GM21619 (cell line): ENCODE measurements around the gene BTNL8.
"Not testable (repeated sequence)": the region's sequence is repeated elsewhere in the genome, so short reads cannot be mapped to it uniquely, and the experiment has no call there.

Experiments
- ATAC-seq: cut with Tn5 transposase; IDR thresholded peaks from one replicate; pipeline ENCODE4 v1.9.1; 2021; ENCODE audit not compliant: unreplicated experiment

BTNL8 gene

DNA sequence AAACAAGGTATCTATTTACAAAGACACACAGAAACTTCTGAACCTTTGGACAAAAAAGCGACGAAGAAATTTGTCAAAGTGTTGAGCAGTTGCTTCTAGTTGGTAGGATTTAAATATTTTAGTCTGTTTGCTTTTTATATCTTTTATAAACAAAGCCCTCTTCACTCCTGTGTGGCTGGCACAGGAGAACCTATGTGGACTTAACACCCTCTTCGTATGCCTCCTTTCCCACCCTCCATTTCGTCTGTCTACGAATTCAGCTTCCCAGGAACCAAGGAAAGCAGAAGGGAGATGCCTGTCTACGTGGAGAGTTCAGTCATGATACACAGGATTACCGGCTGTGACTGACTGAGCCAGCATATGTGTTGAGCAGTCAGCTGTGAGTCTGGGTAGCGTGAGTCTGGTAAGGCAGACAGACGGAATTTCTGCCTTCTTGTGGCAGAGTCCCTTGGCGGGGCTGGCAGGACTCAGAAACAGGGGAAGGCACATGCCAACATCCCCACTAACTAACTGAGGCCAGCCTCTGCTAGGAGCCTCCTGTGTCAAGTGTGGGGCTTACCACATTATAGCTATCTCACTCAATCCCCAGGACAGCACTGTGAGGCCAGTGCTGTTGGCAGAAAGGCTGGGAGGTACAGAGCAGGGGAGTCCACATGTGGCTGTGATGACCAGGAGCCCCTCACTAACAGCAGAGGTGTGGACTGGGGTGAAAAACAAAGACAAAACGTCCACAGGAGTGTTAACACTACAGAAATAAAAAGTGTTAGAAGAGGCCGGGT is 24.0 kb upstream of the BTNL8 start:
- no peak for ATAC-seq

DNA sequence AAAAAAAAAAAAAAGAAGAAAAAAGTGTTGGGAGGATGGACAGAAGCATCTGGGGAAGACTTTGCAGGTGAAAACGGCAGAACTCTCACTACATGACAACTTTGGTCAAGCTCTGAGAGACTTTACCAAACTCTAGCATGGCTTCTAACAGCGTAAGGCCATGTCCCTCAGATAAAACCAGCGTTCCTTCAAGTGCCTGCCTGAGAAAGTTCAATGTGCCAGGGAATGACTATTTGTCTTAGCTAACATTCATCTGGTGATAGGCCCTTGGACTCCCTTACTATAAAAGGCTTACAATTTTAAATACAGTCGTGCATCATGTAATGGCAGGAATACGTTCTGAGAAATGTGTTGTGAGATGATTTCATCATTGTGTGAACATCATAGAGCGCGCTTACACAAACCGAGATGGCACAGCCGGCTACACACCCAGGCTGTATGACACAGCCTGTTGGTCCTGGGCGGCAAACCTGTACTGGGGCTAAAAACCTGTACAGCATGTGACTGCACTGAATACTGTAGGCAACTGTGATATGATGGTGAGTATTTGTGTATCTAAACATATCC is 23.0 kb upstream of the BTNL8 start:
- no peak for ATAC-seq

DNA sequence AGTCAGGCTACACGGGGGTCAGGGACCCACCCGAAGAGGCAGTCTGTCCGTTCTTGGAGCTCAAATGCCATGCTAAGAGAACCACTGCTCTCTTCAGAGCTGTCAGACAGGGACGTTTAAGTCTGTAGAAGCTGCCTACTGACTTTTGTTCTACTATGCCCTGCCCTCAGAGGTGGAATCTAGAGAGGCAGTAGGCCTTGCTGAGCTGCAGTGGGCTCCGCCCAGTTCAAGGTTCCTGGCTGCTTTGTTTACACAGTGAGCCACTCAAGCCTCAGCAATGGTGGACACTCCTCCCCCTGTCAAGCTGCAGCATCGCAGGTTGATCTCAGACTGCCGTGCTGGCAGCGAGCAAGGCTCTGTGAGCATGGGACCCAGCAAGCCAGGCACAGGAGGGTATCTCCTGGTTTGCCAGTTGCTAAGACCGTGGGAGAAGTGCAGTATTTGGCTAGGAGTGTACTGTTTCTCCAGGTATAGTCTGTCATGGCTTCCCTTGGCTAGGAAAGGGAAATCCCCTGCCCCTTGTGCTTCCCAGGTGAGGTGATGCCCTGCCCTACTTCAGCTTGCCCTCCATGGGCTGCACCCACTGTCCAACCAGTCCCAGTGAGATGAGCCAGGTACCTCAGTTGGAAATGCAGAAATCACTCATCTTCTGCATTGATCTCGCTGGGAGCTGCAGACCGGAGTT is 13.0 kb upstream of the BTNL8 start:
- not testable (repeated sequence) for ATAC-seq

DNA sequence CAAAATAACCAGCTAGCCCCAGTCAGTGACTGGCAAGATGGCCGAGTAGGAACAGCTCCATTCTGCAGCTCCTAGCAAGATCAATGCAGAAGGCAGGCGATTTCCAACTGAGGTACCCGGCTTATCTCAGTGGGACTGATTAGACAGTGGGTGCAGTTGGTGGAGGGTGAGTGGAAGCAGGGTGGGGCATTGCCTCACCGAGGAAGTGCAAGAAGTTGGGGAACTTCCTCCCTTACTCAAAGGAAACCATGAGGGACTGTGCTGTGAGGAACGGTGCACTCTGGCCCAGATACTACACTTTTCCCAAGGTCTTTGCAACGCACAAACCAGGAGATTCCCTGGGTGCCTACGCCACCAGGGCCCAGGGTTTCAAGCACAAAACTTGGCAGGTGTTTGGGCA is 9.6 kb upstream of the BTNL8 start:
- ATAC-seq, result no peak

DNA sequence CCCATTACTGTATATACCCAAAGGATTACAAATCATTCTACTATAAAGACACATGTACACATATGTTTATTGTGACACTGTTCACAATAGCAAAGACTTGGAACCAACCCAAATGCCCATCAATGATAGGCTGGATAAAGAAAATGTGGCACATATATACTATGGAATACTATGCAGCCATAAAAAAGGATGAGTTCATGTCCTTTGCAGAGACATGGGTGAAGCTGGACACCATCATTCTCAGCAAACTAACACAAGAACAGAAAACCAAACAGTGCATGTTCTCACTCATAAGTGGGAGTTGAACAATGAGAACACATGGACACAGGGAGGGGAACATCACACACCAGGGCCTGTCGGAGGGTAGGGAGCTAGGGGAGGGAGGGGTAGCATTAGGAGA is 3.6 kb upstream of the BTNL8 start:
- ATAC-seq, result not testable (repeated sequence)

DNA sequence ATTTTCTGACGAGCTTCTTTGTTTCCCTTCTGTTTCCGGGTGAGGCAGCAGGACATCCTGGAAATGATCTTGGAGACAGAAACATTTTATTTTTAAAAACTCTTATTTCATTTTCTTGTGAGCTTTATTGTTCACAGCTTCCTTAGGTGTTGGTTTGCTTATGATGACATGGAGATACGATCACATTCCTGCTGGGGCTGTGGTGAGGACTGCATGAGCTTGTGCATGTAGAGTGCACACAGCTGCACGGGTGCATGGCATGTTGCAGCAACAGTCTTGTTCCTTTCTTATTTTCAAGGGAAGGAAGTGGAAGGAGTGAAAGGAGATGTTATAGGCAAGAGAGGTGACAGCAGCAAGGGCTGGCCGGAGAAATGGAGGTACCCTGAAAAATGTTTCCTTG is 1.2 kb downstream of the BTNL8 start:
- no peak for ATAC-seq

DNA sequence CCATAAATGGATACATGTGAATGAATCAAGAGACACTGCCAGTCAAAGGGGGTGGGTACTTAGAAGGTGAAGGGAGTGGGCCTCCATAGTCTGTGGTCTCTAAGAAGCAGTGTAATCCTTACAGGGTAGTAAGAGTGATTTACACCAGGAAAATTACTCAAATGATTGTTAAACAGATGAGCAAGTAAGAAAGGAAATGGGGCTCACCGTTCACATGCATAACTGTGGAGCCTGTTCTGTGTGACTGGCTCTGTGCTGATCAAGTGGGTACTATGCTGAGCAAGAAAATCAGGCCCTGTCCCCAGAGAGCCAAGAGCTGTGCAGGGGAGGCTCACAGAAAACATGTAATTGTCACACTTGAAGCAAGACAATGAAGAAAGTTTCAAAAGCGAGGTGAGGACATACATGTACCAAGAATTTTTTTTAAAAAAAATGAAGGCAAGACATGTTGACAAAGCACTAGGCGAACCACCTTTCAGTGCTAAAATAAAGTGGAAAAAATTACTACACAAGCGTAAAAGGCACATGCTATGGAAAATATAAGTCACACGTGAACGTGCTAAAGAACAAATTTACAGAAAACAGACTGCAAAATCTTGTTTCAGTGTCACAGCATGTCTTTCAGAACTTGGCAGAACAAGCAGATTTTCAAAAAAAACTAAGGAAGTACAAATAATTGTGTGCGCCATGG is 2.5 kb downstream of the BTNL8 start:
- ATAC-seq, result no peak

DNA sequence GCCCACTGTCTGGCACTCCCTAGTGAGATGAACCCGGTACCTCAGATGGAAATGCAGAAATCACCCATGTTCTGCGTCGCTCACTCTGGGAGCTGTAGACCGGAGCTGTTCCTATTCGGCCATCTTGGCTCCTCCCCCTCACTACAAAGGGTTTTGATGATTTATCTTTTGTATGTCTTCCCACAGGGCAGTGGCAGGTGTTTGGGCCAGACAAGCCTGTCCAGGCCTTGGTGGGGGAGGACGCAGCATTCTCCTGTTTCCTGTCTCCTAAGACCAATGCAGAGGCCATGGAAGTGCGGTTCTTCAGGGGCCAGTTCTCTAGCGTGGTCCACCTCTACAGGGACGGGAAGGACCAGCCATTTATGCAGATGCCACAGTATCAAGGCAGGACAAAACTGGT is 9.4 kb downstream of the BTNL8 start:
- no peak for ATAC-seq

DNA sequence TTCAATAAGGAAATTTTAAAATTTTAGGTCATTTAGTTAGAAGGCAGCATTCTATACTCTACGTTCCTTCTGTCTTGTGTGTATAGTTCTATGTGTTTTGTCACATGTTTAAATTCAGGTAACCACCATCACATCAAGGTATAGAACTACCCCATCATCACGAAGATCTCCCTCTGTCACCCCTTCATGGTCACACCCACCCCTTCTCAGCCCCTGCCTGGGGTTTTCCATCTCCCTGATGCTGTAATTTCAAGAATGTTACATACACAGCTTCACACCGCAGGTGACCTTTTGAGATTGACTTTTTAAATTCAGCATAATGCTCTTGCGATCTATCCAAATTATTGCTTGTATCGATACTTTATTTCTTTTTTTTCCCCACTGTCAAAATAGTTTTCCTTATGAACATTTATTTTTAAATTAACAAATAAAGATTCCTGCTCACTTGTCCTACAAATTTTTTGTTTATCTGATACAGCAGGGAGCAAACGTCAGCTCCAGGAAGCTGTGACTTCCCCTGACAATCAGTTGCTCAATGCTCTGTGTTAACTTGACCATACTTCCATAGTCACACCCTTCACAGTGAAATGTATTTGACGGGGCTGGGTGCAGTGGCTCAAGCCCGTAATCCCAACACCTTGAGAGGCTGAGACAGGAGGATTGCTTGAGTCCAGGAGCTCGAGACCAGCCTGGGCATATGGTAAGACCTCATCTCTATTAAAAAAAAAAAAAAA is 10.2 kb downstream of the BTNL8 start:
- ATAC-seq, result no peak

DNA sequence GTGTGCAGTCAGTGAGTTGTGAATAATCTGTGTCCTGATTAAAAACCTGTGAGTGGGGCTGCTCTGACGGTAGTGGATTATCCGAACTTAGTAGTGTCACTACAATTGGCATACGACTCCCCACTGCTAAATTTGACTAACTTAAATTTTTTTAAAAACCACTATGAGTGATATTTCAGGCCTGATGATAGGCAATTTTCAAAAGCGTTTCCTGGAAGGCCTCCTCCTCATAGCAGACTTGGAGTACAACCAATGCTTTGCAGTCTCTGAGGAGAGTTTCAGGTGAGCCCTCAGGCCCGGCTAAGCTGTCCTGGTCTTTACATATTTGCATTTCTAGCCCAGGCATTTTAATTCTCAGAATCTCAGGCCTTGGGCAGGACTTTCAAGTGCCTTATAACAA is 10.8 kb downstream of the BTNL8 start:
- ATAC-seq, result no peak

DNA sequence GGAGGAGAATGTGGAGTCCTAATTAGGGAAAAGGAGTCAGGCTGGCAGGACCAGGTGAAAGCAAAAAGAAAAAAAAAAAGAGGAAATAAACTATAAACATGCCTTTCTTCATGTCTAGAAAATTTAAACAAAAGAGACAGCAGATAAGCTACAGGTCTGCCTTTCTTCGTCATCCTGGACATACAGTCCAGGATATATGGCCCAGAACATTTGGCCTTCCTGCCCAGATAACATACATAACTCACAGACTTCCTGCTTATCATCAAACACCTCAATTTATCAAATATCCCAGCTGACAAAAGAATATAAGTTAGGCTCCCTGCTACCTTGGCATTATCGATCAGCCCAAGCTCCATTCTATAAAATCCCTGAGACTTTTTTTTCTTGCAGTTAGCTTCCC is 11.2 kb downstream of the BTNL8 start:
- no peak for ATAC-seq

DNA sequence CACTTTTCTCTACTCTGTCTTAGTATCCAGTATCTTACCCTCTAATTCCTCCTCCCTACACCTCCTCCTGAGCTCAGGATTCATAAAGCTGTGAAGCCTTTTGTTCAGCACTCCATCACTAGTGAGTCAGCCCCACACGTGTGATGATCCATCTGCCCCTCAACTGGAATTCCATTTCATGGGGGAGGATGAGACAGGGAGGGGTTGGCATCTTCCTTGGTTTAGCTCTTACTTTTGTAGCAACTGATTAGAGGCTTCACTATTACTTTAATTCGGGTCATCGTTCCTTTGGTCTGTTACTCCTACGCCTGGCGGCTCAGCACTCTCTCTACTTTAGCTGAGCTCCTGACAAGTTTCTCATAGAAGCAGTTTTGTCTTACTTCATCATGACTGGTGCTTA is 11.8 kb downstream of the BTNL8 start:
- no peak for ATAC-seq

DNA sequence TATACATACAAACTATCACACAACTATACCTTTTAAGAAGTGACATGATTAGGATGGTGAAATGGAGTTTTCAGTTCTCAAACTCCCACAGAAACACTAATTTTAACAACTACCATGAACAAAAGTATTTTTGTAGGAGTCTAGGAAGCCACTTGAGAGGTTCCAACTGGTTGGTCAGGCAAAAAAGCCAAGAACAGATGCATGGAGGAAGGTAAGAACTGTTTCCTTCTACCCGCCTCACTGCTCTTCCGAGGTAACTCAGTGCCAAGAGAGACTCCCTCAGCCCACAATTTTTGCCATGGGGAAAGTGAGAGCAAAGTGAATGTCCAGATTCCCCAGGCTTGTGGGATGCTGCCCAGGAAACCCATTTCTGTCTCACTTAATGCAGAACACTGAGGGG is 15.7 kb downstream of the BTNL8 start:
- ATAC-seq, result no peak

DNA sequence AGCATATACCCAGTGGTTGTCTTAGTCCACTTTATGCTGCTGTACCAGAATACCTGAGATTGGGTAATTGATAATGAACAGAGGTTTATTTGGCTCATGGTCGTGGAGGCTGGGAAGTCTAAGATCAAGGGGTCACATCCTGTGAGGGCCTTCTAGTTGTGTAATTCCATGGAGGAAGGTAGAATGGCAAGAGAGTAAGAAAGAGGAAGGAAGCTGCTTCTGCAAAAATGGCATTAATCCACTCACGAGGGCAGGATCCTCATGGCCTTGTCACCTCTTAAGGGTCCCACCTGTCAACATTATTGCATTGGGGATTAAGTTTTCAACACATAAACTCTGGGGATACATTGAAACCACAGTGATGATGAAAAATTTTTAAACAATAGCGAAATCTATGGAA is 17.0 kb downstream of the BTNL8 start:
- ATAC-seq, result no peak

DNA sequence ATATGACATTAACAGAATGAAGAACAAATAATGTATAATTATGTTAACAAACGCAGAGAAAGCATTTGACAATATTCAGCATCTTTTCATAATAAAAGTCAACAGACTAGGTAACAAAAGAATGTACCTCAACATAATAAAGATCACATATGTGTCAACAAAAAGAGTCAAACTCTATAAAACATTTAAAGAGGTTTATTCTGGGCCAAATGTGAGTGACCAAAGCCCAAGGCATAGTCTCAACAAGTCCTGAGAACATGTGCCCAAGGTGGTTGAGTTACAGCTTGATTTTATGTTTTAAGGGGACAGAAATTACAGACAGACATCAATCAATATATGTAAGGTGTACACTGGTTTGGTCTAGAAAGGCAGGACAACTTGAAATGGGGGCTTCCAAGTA is 19.4 kb downstream of the BTNL8 start:
- ATAC-seq, result no peak

DNA sequence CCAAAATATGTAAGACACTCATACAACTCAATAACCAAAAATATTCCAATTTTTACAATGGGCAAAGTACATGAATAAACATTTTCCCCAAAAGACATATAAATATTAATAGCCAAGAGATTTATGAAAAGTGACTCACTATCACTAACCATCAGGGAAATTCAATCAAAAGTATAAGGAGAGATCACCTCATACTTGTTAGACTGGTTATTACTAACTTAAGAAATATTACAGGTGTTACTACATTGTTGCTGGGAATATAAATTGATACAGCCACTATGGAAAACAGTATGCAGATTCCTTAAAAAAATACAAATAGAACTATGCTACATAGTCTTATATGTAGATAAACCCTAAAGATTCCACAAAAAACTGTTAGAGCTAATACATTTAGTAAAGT is 21.8 kb downstream of the BTNL8 start:
- no peak for ATAC-seq

DNA sequence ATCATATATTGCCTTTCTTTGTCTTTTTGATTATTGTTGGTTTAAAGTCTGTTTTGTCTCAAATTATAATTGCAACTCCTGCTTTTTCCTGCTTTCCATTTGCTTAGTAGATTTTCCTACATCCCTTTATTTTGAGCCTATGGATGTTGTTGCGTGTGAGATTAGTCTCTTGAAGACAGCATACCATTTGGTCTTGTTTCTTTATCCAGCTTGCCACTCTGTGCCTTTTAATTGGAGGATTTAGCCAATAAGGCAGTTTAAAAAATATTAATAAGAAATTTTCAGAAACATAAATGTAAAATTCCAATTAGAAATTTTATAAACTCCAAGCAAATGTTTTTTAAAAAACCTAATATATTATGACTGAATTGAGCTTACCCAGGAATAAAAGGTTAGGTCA is 24.0 kb downstream of the BTNL8 start:
- no peak for ATAC-seq

DNA sequence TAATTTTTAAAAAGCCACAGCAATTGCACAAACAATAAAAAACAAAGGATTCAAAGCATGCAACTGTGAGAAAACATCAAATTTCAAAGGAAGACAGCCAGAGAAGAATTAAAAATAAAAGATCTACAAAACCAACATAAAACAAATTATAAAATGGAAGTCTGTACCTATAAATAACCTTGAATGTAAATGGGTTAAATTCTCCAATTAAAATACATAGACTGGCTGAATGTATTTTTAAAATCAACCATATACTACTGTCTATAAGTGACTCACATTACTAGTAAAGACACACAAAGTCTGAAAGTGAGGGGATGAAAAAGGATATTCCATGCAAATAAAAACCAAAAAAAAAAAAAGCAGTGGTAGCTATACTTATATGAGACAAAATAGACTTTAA is 33.7 kb downstream of the BTNL8 start:
- ATAC-seq, result no peak

DNA sequence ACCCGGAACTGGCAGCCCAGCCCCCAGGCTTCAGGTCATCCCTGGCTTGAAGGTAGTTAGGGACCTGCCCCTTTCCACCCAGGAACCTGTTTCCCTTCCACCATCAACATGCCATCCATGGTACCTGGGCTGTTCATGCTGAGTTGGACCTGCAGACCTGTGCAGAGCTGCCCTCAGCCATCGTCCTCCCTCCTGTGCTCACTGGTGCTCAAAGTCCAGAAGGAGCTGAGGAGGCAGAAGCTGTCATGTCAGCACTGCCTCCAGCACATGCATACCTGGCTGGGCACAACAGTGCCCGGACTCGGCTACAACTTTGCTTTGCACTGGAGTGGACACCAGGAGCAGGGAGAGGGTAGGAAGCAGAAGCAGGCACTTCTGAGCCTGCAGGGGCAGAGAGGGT is 36.2 kb downstream of the BTNL8 start:
- no peak for ATAC-seq

DNA sequence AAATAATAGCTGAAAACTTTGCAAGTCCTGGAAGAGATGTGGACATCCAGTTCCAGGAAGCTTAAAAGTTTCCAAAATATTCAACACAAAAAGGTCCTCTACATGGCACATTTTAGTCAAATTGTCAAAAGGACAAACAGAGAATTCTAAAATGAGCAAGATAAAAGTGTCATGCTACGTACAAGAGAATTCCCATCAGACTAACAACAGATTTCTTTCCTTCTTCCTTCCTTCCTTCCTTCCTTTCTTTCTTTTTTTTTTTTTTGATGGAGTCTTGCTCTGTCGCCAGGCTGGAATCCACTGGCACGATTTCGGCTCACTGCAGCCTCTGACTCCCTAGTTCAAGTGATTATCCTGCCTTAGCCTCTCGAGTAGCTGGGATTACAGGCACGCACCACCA is 39.3 kb downstream of the BTNL8 start:
- no peak for ATAC-seq

DNA sequence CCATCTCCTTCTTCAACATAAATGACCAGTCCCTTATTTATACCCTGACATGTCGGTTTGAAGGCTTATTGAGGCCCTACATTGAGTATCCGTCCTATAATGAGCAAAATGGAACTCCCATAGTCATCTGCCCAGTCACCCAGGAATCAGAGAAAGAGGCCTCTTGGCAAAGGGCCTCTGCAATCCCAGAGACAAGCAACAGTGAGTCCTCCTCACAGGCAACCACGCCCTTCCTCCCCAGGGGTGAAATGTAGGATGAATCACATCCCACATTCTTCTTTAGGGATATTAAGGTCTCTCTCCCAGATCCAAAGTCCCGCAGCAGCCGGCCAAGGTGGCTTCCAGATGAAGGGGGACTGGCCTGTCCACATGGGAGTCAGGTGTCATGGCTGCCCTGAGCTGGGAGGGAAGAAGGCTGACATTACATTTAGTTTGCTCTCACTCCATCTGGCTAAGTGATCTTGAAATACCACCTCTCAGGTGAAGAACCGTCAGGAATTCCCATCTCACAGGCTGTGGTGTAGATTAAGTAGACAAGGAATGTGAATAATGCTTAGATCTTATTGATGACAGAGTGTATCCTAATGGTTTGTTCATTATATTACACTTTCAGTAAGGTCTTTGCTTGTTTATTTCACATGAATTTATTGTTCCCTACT is 51.5 kb downstream of the BTNL8 start:
- no peak for ATAC-seq
